Neural progenitor cell (in vitro differentiated cells): ENCODE measurements around the gene PDE3A. TPM values are rescaled to one million over a fixed set of nuclear protein-coding genes. Genes with fewer than 3 reads are reported as not detected.

Experiments used
- DNase-seq: peaks from one replicate; pipeline ENCODE4 v3.0.0-alpha.2; 2016; ENCODE audit warnings: low spot score
- H2AFZ ChIP-seq: fragments of 200-600 bp; sonication (generic); replicated peaks from 2 replicates; pipeline ENCODE4 v1.6.1; 2016; ENCODE audit warnings: antibody characterized with exemption
- H3F3A ChIP-seq: fragments of 200-600 bp; sonication (generic); 2 replicates; pipeline ENCODE4 v1.6.1; 2016; ENCODE audit warnings: antibody characterized with exemption, low read depth
- H3K27ac ChIP-seq: fragments of 200-600 bp; sonication (generic); 2 replicates; pipeline ENCODE4 v1.5.1; 2016; ENCODE audit warnings: mild to moderate bottlenecking
- H3K27me3 ChIP-seq: fragments of 200-600 bp; sonication (generic); 2 replicates; pipeline ENCODE4 v1.6.1; 2016; ENCODE audit warnings: mild to moderate bottlenecking, moderate library complexity
- H3K36me3 ChIP-seq: fragments of 200-600 bp; sonication (generic); 2 replicates; pipeline ENCODE4 v1.5.1; 2016
- H3K4me1 ChIP-seq: fragments of 200-600 bp; sonication (generic); 2 replicates; pipeline ENCODE4 v1.6.1; 2016; ENCODE audit warnings: mixed run types
- H3K4me2 ChIP-seq: fragments of 200-600 bp; sonication (generic); 2 replicates; pipeline ENCODE4 v1.6.1; 2016
- H3K4me3 ChIP-seq: fragments of 200-600 bp; sonication (generic); 2 replicates; pipeline ENCODE4 v1.5.1; 2016
- H3K79me2 ChIP-seq: fragments of 200-600 bp; sonication (generic); 2 replicates; pipeline ENCODE4 v1.6.1; 2016; ENCODE audit warnings: low read depth
- H3K9ac ChIP-seq: fragments of 200-600 bp; sonication (generic); 2 replicates; pipeline ENCODE4 v1.6.1; 2016
- H3K9me3 ChIP-seq: fragments of 200-600 bp; sonication (generic); 2 replicates; pipeline ENCODE4 v1.5.1; 2016; ENCODE audit warnings: low read depth
- H4K20me1 ChIP-seq: fragments of 200-600 bp; sonication (generic); 2 replicates; pipeline ENCODE4 v1.6.1; 2016; ENCODE audit warnings: low read depth
- H3K27ac Mint-ChIP-seq: 3 replicates; pipeline ENCODE4 v1.8.0; 2021; ENCODE audit warnings: mixed read lengths
- H3K27me3 Mint-ChIP-seq: 2 replicates; pipeline ENCODE4 v1.8.0; 2022; ENCODE audit warnings: low read depth, mild to moderate bottlenecking, inconsistent platforms, moderate library complexity, mixed read lengths; ENCODE audit not compliant: insufficient read depth
- H3K36me3 Mint-ChIP-seq: 3 replicates; pipeline ENCODE4 v1.8.0; 2021; ENCODE audit warnings: mixed read lengths
- H3K4me1 Mint-ChIP-seq: 3 replicates; pipeline ENCODE4 v1.8.0; 2021; ENCODE audit warnings: mixed read lengths
- H3K4me3 Mint-ChIP-seq: 3 replicates; pipeline ENCODE4 v1.8.0; 2021; ENCODE audit warnings: mild to moderate bottlenecking, moderate library complexity, mixed read lengths
- H3K9me3 Mint-ChIP-seq: 3 replicates; pipeline ENCODE4 v1.8.0; 2020; ENCODE audit warnings: mixed read lengths
- EZH2 ChIP-seq: fragments of 200-600 bp; sonication (generic); IDR thresholded peaks from 2 replicates; pipeline ENCODE4 v1.6.1; 2017; ENCODE audit warnings: antibody characterized with exemption, mild to moderate bottlenecking, moderate library complexity
- EZH2phosphoT487 ChIP-seq: fragments of 200-600 bp; sonication (generic); IDR thresholded peaks from 2 replicates; pipeline ENCODE4 v1.6.1; 2017; ENCODE audit warnings: antibody characterized with exemption
- total RNA-seq: library from RNA; depleted of rRNA; stranded (reverse); fragments of >200 nt; gene quantifications from 2 replicates; pipeline ENCODE4 v1.2.3, GENCODE V29; 2015; ENCODE audit warnings: low replicate concordance
- TF ChIP-seq, protein P1 (sequence below): fragments of 200-600 bp; sonication (generic); IDR thresholded peaks from 2 replicates; pipeline ENCODE4 v1.5.1; 2017; ENCODE audit warnings: antibody characterized with exemption, mild to moderate bottlenecking

PDE3A gene
- total RNA-seq, 1 donor from 2014 or later, result 0.47 TPM

DNA sequence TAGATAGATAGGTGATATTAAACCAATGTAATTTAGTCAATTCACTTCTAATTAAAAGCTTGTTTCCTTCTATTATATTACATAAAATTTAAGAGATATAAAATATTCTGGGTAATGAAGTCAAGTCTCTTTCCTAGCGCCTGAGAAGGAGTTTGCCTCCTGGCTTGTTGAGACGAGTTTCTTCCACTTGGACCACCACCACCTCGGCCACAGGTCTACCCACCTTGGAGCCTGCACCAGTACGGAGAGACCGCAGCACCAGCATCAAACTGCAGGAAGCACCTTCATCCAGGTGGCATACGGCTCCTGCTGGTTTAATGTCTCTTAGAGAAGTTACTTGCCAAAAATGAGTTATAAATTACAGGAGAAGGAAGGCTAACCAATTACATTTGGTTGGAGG lies 247.8 kb downstream of the PDE3A start:
- Histone ChIP-seq H3K4me2 (no peak overlapping the region), H3F3A (no peaks in the 10 kb centered on the region), H3K4me3 (no peak overlapping the region), H4K20me1 (no peaks in the 10 kb centered on the region), H3K36me3 (no peaks in the 10 kb centered on the region), H2AFZ (no peak overlapping the region), H3K79me2 (no peaks in the 10 kb centered on the region), H3K9ac (no peak overlapping the region), H3K9me3 (no peaks in the 10 kb centered on the region), H3K4me1 (no peaks in the 10 kb centered on the region), H3K27ac (no peak overlapping the region), H3K27me3 (no peaks in the 10 kb centered on the region)
- Mint-ChIP-seq H3K27ac (no peak overlapping the region), H3K27me3 (no peaks in the 10 kb centered on the region), H3K4me3 (no peak overlapping the region), H3K9me3 (no peaks in the 10 kb centered on the region), H3K4me1 (no peaks in the 10 kb centered on the region), H3K36me3 (peaks cover 3% of the 10 kb centered on the region)
- DNase-seq, result no peak
- TF ChIP-seq EZH2phosphoT487 (no peak), EZH2 (no peak)
- TF ChIP-seq, protein P1, sequence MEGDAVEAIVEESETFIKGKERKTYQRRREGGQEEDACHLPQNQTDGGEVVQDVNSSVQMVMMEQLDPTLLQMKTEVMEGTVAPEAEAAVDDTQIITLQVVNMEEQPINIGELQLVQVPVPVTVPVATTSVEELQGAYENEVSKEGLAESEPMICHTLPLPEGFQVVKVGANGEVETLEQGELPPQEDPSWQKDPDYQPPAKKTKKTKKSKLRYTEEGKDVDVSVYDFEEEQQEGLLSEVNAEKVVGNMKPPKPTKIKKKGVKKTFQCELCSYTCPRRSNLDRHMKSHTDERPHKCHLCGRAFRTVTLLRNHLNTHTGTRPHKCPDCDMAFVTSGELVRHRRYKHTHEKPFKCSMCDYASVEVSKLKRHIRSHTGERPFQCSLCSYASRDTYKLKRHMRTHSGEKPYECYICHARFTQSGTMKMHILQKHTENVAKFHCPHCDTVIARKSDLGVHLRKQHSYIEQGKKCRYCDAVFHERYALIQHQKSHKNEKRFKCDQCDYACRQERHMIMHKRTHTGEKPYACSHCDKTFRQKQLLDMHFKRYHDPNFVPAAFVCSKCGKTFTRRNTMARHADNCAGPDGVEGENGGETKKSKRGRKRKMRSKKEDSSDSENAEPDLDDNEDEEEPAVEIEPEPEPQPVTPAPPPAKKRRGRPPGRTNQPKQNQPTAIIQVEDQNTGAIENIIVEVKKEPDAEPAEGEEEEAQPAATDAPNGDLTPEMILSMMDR, result no peak

DNA sequence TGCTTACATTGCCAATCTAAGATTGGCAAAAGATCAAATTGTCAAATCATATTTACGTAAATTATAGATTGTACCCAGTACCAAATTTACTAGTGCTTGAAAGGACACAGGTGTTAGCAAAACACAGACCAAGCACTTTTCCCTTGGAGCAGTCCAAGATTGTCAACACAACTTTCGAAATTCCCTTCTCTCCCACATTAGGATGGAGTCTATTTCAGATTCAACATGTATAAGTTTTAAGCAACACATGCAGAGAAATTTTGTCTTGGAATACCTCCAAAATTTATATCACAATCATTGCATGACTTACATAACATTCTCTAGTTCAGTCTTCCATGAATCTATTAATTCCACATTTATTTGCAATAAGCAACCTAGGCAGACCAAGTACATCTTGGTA lies 251.9 kb downstream of the PDE3A start:
- Histone ChIP-seq H3K36me3 (no peaks in the 10 kb centered on the region), H3F3A (no peaks in the 10 kb centered on the region), H3K9me3 (no peaks in the 10 kb centered on the region), H3K4me3 (no peak overlapping the region), H3K27me3 (no peaks in the 10 kb centered on the region), H3K79me2 (no peaks in the 10 kb centered on the region), H3K4me1 (no peaks in the 10 kb centered on the region), H4K20me1 (no peaks in the 10 kb centered on the region), H3K9ac (no peak overlapping the region), H2AFZ (no peak overlapping the region), H3K27ac (no peak overlapping the region), H3K4me2 (no peak overlapping the region)
- H3K9me3 Mint-ChIP-seq, result no peaks in the 10 kb centered on the region
- no peak for DNase-seq
- no peak overlapping the region for H3K4me3 Mint-ChIP-seq
- no peaks in the 10 kb centered on the region for H3K27me3 Mint-ChIP-seq
- no peak overlapping the region for H3K27ac Mint-ChIP-seq
- TF ChIP-seq EZH2phosphoT487, result no peak
- TF ChIP-seq, protein P1, result no peak
- TF ChIP-seq EZH2, result no peak
- H3K36me3 Mint-ChIP-seq, result peaks cover under 1% of the 10 kb centered on the region
- peaks cover 5% of the 10 kb centered on the region for H3K4me1 Mint-ChIP-seq

GRCh38 chr12:20624718-20625117 lies 256.4 kb downstream of the PDE3A start:
- Histone ChIP-seq H3F3A (no peaks in the 10 kb centered on the region), H3K9ac (no peak overlapping the region), H3K4me1 (peaks cover 10% of the 10 kb centered on the region), H3K27ac (no peak overlapping the region), H3K4me3 (no peak overlapping the region), H3K4me2 (no peak overlapping the region), H3K36me3 (no peaks in the 10 kb centered on the region), H3K79me2 (no peaks in the 10 kb centered on the region), H3K9me3 (no peaks in the 10 kb centered on the region), H2AFZ (peak overlapping the region; percentile 40), H4K20me1 (no peaks in the 10 kb centered on the region), H3K27me3 (no peaks in the 10 kb centered on the region)
- Mint-ChIP-seq H3K36me3 (no peaks in the 10 kb centered on the region), H3K4me3 (no peak overlapping the region), H3K27ac (no peak overlapping the region), H3K4me1 (peaks cover 12% of the 10 kb centered on the region), H3K27me3 (no peaks in the 10 kb centered on the region), H3K9me3 (no peaks in the 10 kb centered on the region)
- DNase-seq, result peak; percentile 63
- TF ChIP-seq, protein P1, result peak; percentile 61
- TF ChIP-seq EZH2 (no peak), EZH2phosphoT487 (no peak)
